Fibroblast of the conjunctiva (primary cell): ENCODE results near the gene LARP4B.
A peak's percentile ranks its signal among the peaks of the same experiment; 100 is the strongest.

ENCODE experiments used
- DNase-seq: peaks from one replicate; pipeline ENCODE4 v3.0.0-alpha.2; 2010; ENCODE audit warnings: low read depth

LARP4B gene

DNA sequence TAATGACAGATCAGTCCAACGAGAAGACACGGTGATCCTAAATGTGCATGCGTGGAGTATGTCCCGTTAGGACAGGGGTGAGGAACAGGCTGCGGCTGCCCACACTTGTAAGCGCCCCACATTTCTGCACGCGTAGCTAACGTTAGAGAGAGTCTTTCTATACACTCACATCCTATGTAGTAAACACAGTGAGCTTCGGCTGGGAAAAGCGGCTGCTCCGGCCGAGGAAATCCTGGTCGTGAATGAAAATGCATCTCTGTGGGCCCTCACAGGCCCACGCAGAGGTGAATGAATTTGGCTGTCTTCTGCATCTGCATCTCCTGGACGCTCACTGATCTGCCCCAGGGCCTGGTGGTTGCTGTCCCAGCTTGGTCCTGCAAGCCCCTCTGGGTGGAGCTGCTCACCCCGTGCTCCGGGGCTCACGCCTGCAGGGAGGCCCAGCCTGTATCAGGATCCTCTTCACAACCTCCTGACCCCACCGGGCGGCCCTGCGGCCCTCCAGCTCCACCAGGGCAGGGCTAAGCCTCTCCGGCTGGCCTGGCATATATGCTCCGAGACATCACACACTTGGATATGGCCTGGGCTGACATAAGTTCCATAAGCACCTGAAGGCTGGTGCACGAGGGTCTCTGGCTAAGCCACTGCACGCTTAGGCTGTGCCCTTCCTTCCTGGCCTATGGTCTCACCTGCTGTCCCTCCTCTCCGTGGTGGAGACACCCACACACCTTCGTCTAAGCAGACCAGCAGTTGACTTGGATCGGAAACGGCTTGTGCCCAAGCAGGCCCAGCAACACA is 124.1 kb downstream of the LARP4B start:
- no peak for DNase-seq

DNA sequence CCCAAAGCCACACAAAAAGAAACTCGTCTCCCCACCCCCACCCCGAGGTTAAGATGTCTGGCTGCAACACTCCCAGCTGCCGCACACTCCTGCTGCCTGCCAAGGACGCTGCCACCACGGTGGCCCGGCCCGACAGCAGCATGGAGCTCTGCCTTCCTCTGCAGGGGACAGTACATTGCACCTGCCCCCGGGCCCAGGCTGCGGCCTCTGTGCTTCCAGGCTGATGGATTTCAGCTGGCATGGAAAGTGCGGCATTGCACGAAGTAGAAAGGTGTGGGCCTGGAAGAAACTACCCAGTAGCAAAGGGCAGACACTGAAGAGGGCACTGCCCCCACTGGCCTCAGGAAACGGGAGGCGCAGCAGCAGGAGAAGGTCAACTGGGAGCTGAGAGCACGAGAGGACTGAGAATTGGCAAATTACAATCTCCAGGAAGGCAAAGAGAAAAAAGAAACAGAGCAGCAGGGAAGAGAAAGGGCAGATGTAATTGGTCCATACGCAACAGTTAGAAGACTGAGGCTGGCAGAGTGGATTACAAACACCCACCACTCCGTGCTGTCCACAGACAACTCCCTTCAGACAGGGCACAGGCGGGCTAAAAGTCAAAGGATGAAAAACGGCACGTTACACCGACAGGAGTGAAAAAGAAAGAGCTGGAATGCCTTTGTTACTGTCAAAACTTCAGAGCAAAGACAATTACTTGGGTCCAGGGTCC is 124.9 kb downstream of the LARP4B start:
- no peak for DNase-seq

DNA sequence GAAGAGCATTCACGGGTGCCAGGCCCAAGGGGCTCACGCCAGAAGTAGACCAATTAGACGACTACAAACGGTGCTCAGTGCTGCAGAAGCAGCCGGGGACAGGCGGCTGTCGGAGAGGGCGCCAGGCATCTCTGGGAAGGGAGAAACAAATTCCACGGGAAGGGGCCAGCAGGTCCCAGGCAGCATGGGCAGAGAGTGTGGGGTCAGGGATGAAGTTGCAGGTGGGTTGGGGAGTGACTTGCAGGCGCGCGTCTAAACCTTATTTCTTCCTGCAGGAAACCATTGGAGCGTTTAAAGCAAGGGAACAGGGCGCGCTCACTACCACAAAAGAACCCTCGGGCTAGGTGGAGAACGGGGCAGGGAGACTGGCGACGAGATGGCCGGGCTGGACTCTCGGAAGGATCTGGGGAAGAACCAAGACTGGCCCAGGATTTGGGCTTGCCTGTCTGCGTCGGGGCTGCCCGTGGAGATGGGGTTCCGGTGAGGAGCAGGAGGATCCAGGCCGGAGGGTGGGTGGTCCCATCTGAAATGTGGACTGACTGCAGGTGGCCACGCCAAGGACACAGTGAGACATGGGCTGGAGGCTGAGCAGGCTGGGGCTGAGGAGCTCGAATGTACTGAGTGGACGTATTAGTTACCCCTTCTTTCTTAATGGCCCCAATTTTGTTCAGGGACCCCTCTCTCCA is 125.7 kb downstream of the LARP4B start:
- no peak for DNase-seq

DNA sequence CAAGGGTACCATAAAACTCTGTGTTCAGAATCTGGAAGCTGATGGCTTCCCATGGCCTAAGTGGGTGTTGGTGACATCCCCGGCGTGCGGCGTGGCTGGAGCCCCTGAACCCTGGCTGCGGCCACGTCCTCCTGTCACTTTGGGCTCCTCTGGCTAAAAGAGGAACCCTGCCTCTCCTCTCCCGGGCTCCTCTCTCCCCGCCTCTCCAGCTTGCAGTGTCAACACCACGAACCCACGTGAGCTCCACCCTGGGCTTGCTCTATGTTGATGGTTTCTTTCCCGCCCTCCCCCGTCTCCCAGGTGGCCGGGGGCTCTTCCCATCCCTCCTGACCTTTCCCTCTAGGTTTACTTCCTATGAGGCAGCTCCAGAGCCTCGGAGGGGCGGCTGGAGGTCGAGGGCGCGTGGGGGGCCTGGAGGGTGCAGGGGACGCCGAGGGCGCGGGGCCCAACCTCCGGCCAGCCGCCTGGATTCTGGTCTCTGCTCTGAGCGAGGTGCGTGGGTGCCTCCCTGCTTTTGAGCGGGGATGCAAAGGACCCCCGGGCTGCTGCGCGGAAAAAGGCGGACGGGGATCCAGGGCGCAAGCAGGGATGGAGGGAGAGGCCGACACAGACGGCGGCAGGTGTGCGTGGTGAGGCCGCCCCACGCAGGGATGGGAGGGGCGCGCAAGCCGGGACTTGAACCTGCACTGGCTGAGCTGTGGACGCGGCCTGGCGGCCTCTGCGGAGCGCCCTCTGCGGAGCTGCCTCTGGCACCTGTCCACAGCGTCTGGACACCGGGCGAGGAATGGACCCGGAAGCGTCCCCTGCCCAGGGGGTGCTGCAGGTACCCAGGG is 126.5 kb downstream of the LARP4B start:
- no peak for DNase-seq

DNA sequence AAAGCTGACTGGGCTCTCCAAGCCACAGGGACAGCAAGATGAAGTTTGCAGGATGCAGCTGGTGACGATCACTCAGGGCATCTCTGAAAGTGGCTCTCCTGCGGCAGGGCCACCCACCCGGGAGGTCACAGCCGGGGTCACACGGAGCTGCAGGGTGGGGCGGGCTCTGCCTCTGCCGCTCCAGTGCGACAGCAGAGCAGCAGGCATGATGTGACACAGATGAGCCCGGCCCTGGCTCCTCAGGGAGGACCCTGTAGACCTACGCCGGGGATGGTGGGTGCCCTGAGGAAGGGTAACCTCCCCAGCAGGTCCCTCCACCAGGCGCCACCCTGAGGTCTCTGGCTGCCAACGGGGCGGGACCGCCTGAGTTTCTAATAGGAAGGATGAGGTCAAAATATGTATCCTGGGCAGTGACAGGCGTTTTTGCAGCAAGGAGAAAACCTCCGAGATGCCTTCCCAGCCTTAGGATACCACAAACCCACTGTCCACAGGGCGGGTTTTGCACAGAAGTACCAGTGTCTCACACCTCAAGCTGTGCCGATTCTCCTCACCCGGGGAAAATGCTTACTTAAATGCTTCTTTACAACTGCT is 127.2 kb downstream of the LARP4B start:
- no peak for DNase-seq

DNA sequence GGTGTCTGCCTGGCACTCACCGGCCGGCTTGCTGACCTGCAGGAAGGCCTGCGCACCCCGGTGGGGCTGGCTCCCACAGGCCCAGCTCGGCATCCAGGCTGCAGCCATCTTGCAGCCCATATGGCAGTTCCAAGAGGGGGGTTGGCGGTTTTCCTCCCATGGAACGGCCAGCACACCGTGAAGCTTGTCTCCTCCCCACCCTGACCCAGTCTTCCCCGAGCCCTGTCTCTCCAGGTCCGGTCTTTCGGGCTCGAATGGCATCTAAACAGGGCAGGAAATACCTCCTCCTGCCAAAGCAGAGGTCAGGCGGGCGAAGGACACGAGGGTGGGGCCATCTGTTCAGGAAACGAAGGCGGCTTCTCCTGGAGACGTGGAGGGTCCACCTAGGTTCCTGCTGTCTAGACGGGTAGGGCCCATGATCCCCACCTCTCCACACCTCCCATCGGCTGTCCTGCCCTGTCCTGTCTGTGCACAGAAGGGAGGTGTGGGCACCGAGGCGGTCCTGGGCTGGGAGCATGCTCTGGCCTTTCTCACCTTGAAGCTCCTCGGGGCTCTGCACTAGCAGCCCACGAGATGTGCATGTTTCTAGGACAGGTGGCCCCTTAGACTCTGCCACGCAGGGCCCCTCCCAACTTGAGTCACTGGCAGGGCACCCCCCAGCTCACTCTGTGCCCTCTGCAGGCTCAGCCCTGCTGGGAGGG is 128.3 kb downstream of the LARP4B start:
- no peak for DNase-seq

DNA sequence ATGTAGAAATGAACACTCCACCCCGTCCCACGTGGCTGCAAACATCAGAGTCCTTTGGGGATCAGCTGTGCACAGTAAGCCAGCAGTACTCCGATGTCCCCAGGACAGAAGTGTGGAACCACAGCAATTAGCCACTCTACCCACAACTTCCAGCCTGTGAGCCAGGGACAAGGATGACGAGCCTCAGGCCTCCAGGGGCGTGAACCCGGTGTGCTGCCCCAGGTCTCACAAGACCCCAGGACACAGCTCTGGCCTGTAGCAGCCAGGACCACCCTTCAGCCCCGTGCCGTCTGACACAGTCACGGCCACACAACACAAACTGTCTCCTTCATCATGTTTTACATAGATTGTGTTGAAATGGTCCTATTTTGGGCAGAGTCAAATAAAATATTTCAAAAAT is 129.0 kb downstream of the LARP4B start:
- no peak for DNase-seq

DNA sequence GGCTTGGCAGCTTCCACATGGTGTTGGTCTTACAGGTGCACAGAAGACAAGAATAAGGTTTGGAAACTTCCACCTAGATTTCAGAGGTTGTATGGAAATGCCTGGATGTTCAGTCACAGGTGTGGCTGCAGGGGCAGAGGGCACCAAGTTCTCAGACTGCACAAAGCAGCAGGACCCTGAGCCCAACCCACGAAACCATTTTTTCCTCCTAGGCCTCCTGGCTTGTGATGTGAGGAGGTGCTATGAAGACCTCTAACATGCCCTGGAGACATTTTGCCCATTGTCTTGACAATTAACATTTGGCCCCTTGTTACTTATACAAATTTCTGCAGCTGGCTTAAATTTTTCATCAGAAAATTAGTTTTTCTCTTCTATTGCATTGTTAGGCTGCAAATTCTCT is 134.3 kb downstream of the LARP4B start:
- no peak for DNase-seq

DNA sequence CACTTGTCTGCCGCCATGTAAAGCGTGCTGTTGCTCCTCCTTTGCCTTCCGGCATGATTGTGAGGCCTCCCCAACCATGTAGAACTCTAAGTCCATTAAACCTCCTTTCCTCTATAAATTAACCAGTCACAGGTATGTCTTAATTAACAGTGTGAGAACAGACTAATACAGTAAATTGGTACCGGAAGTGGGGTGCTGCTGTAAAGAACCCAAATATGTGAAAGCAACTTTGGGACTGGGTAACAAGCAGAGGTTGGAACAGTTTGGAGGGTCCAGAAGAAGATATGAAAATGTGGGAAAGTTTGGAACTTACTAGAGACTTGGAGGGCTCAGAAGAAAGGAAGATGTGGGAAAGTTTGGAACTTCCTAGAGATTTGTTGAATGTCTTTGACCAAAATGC is 135.3 kb downstream of the LARP4B start:
- no peak for DNase-seq

DNA sequence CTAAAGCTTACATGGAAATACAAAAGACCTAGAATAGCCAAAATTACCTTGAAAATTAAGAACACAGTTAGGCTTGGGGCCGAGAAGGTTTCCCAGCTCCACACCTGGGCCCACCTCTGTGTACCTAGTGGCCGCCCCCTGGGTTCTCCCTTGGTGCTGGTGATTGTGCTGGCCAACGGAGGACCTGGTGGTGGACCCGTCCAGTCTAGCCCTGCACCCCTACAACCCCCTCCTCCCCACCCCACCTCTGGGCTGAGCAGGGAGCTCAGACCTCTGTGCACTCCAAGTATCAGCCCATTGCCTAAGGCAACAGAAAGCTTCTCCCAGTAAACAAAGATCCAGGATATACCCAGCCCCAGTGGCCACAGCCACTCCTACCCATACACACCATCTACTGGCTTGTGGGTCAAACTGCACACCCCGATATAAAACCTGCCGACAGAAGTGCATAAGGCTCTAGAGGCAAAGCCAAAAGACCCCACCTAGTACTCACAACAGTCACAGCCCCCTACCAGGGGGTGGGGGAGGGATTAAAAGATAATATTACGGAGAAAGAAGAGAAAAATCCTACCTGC is 137.0 kb downstream of the LARP4B start:
- DNase-seq: no peak

DNA sequence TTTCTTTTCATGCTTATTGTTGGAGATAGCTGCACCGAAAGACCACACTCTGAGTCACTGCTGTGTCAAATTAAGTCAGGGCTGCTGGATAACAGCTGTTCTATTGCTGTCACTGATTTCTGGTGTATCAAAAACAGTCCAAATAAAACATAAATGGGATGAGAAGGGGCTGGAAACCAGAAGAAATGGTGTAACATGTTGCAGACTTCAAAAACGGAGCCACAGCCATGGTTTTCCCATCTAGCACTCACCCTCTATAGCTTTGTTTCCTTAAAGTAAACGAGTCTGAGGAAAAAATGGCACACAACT is 138.8 kb downstream of the LARP4B start:
- DNase-seq: no peak

DNA sequence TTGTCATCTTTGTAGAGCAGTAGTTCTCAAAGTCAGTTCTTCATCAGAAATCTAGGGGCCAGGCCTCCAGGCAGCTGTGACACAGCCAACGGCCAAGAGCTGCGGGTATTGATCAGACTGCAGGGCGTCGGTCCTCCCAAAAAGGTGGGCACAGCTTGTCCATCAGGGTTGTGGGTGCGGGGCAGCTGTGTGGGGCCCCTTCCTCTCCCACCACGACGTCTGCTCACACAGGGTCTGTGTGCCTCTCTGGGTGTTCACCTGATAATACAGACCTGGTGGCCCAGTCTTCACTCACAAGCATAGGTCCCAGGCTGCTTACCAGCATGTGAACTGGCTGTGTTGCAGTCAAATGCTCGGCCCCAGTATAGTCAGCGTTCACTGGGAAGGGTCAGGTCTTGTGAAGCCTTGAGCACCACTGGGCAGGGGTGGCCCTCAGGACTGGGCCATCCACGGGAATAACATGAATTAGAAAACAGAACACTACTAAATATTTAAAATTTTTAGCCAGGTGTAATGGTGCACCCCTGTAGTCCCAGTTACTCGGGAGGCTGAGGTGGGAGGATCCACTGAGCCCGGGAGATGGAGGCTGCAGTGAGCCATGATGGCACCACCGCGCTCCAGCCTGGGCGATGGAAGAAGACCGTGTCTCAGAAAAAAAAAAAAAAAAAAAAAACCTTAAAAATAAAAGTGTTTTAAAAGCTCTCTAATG is 139.3 kb downstream of the LARP4B start:
- DNase-seq: no peak

DNA sequence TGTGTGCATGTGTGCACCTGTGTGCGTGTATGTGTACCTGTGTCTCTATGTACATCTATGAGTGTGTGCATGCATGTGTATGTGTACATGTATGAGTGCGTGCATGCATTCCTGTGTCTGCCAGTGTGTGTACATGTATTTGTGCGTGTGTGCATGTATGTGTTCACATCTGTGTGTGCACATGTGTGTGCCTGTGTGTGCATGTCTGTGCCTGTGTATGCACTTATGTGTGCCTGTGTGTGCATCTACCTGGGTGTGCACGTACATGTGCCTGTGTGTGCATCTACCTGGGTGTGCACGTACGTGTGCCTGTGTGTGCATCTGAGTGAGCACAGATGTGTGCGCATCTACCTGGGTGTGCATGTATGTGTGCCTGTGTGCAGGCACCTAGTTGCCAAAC is 139.9 kb downstream of the LARP4B start:
- DNase-seq: no peak

DNA sequence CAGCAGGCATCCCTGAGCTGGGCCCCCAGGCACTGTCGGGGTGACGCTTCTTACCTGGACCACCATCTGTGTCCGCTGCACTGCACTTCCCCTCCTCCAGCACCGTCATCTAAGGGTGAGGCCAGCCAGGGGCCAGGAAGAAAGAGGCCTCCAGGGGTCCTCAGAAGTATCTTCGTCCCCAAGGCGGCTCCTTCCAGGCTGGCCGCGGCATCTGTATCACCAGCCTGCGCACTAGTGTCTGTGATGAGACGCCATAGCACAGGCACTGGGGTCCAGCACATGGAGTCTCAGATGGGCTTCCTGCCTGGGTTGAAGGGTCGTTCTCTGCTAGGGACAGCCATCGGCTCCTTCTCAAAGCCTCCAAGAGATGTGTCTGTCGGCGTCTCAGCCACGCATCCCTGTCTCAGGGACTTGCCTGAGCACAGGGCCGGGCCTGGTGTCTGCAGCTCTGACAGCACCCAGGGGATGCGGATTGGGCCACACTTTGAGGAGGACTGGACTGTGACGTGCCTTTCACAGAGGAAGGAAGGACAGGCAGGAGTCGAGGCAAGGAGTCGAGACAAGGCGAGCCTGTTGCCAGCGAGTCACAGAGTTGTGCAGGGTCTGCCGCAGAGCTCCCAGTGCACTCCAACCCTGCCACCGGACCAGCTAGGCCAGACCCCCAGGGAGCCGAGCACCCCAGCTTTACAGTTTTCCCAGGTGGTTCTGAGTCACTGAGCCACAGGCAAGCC is 140.5 kb downstream of the LARP4B start:
- DNase-seq: no peak

DNA sequence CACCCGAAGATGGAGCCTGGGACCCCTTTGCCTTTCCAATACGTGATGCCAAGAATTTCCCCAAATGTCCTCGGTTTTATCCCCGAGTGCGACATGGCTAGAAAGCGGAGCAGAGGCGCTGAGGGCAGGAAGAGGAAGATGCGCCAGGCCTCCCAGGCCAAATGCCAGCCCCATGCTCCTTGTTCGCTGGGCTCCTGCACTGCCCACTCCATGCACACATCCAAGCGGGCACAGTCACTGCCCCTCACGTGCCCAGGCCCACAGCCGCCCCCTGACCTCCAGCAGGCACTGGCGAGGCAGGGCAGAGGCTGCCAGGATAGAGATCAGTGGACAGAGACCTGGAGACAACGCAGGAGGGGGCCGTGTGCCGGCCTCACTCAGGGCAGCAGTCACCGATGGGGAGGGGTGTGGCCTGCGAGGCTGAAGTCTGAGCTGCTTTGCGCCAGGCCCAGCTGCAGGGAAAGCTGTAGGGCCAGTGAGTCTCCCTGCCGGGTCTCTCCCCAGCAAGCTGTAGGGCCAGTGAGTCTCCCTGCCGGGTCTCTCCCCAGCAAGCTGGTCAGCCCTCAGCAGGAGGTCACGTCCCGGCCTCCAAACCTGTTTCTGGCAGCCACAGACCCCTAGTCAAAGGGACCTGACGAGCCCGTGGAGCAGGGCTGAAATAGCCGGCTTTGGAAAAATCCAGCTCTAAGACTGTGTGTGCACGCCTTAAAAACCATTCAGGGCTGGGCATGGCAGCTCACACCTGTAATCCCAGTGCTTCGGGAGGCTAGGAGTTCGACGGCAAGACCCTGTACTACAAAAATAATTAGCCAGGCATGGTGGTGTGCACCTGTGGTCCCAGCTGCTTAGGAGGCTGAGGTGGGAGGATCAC is 141.4 kb downstream of the LARP4B start:
- DNase-seq: no peak

DNA sequence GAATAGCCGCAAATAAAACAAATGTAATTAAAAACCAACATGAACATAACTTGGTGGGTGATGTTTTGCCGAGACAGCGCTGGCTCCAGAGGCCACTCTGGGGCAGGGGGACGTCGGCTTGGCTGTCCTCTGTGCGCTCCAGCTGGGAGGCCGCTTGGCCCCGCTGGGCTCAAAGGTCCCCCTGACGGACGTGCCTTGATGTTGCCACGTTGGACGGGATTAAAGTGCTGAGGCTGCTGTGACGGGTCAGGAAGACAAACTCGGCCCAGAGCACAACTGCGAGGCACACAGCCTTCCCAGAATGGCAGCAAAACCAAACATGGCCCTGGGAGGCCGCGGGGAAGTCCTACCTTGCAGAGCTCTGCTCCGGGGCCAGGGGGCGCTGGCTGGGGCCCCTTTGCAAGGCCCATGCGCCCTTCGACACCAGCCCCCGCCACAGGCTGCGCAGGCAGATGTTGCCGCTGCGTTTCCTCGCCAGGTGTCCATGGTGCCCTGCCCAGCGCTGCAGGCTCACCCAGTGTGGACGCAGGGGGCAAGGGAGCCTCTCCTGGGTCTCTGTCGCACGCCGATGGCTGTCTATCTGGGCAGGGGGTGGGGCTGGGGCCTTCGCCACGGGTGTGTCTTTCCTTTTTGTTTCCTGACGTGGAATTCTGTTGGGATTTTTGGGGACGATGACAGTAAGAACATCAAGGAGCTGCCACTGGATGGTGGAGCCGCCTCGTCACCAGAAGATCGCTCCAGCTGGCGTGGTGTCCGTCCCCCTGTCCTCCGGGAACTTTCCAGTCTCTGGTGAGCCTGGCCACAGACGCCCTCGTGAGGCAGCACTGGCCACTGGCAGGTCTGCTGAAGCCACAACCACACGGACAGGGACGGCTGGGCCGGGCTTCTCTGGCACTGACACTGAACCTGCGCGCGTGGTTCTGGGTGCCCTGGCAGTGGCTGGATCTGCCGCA is 142.4 kb downstream of the LARP4B start:
- peak; percentile 22 for DNase-seq

DNA sequence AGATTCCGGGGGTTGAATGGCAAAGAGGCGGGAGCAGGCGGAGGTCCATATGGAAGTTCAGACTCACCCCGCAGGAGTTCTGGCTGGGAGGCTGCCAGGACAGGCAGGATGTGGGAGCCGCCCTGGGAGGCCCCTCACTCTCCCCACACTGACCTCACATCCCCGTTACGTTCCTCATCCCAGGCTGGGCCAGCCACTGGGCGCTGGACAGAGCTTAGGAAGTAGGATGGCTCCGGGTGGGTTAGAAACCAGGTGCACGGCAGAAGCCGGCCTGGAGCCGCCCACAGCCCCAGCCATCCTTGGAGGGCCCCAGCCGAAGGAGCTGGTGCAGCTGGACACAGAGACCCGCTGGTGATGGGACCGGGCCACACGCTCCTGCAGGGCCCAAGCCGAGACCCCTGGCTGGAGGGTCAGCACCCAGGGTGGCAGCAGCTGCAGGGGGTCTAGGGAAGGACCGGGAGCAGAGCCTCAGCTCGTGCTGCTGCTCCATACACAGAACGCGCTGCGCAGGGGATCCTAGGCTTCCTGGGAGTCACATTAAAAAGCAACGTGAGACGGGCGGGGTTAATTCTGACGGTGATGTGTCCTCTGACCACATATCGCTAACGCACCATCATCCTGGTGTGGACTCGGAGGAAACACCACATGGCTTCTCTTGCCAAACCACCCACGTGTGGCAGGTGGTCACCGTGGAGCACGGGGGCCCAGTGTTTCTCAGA is 143.4 kb downstream of the LARP4B start:
- no peak for DNase-seq
